GM19043 (cell line): ENCODE results near the gene C2orf42.
"Not testable (repeated sequence)": the region's sequence is repeated elsewhere in the genome, so short reads cannot be mapped to it uniquely, and the experiment has no call there.

Experiments used
- ATAC-seq: cut with Tn5 transposase; IDR thresholded peaks from one replicate; pipeline ENCODE4 v1.9.1; 2021; ENCODE audit warnings: low read depth; ENCODE audit not compliant: unreplicated experiment

The C2orf42 gene

DNA sequence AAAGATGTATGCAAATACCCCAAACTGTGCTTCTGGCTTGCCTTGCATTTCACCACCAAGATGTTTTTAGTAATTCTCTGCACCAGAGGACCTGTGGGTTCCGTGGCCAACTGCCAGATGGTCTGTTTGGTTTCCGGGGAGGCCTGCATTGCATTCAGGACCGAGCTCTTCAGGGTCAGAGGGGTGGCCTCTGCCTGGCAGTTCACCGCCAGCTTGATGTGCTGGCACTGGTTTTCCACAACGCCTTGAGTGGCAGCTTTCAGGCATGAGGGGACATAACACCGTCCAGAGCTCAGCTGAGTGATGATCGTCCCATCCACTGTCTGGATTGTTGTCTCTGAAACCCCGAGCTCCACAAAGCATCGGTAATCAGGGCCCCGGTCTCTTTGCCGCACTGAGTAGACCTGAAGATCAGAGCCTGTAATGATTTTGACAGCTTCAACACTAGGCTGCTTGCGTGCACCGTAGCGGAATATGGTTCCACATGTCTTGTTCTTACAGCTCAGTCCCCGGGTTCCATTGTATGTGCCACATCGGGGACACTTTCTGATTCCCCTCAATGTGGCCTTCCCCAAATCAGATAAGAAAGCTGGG lies 9.4 kb downstream of the C2orf42 start:
- ATAC-seq, result no peak

DNA sequence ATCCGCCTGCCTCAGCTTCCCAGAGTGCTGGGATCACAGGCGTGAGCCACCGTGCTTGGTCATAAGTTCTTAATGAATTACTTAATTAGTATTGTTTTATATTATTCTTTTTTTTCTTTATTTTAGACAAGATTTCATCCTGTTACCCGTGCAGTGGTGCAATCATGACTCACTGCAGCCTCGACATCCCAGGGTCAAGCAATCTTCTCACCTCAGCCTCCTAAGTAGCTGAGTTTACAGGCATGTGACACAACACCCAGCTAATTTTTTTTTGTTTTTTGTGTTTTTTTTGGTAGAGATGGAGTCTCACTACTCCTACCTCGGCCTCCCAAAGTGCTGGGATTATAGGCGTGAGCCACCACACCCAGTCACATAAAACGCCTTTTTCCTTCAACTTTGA lies 17.3 kb downstream of the C2orf42 start:
- ATAC-seq, result no peak

DNA sequence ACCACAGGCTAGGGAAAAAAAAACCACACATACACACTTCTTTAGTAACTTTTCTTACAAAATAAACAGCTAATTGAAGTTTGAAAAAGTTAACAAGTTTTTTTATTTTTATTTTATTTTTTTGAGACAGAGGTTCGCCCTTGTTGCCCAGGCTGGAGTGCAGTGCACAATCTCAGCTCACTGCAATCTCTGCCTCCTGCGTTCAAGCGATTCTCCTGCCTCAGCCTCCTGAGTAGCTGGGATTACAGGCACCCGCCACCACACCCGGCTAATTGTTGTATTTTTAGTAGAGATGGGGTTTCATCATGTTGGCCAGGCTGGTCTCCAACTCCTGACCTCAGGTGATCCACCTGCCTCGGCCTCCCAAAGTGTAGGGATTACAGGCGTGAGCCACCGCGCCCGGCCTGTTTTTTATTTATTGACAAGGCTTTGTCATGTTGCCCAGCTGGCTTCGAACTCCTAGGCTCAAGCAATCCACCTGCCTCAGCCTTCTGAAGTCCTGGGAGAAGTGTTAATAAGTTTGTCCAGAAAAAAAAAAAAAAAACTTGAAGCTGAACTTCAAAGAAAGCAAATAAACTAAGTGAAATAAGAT lies 21.1 kb downstream of the C2orf42 start:
- ATAC-seq, result not testable (repeated sequence)

DNA sequence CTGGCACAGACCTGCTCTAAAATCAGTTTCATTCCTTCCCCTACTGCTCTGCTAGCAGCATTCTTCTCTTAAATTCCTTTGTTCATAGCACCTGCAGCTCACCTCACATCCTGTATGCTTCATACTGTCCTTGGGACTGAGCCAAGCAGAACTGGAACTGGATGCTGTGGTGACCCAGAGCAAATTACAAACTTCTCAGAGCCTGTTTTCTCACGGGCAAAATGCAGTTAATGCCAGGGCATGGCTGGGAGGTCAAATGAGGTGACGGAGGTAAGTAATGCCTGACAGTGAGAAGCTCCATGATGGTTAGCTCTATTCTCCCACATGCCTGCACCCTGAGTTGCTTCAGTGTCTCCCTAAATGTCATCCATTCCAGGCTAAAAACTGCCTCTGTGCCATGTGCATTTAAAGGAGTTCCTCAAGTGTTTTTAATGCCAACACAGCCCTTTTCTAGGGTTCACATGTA lies 29.7 kb downstream of the C2orf42 start:
- peak; percentile 92 for ATAC-seq

DNA sequence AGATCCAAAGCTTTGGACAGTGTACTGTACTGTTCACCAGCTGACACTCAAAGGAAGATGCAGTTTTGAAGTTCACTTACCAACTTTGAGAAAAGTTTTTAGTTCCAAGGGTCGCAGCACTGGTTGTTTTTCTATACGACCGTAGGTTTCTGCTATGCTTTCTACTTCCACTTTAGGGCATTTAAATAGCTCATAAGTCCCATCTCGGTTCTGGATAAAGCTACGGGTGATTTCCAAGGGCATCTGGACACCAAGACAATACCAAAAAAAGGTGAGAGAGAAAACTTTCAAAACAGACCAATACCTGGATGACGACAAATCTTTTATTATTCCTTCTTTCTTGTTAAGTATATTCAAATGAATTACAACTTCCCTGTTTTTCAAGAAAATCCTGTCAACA lies 30.3 kb downstream of the C2orf42 start:
- no peak for ATAC-seq

DNA sequence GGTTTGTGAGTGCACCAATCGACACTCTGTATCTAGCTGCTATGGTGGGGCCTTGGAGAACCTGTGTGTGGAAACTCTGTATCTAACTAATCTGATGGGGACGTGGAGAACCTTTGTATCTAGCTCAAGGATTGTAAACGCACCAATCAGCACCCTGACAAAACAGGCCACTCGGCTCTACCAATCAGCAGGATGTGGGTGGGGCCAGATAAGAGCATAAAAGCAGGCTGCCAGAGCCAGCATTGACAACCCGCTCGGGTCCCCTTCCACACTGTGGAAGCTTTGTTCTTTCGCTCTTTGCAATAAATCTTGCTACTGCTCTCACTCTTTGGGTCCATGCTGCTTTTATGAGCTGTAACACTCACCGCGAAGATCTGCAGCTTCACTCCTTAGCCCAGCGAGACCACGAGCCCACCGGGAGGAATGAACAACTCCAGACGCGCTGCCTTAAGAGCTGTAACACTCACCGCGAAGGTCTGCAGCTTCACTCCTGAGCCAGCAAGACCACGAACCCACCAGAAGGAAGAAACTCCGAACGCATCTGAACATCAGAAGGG lies 41.6 kb downstream of the C2orf42 start:
- not testable (repeated sequence) for ATAC-seq

DNA sequence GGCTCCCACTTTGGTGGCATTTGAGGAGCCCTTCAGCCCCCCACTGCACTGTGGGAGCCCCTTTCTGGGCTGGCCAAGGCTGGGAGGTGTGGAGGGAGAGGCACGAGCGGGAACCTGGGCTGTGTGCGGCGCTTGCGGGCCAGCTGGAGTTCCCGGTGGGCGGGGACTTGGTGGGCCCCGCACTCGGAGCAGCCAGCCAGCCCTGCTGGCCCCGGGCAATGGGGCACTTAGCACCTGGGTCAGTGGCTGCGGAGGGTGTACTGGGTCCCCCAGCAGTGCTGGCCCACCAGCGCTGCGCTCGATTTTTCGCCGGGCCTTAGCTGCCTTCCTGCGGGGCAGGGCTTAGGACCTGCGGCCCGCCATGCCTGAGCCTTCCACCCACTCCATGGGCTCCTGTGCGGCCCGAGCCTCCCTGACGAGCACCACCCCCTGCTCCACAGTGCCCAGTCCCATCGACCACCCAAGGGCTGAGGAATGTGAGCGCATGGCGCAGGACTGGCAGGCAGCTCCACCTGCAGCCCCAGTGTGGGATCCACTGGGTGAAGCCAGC lies 42.5 kb downstream of the C2orf42 start:
- not testable (repeated sequence) for ATAC-seq

DNA sequence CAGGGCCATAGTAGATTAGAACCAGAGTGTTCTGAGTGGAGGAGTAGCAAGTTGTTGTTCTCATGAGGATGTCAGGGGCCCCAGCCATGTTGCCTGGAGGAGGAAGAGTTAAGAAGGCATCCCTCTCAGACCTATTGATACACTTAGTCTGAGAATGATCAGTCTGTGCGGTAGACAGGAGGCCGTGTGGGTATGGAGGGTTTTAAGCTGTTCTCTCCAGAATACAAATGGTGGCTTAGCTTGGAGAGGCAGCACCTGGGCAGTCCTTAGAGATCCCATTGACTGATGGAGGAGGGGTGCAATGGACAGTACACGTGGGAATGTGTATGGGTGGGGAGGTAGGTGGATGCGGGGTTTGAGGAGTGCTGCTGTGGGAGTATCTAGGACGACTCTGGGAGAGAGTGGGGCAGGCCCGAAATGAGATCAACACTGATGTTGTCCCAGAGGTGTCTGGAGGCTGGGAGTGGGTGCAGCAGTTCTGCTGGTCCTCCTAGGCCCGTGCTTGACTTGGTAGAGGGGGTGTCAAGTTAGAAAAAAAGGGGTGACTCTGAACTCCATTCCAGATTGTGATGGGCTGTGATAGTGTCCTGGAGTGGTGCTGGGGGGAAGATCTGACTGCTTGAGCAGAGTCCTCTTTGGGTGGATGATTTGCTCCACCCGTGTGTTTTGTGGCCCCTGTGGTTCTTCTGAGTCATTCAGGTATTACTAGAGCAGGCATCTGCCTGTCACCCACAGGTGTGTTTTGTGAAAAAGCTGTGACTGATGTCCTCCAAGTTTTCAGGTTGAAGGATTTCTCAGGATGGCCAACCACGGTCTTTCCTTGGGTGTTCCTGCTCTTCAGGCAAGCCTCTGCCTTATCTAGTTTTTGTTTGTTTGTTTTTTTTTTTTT lies 44.7 kb downstream of the C2orf42 start:
- ATAC-seq, result no peak

DNA sequence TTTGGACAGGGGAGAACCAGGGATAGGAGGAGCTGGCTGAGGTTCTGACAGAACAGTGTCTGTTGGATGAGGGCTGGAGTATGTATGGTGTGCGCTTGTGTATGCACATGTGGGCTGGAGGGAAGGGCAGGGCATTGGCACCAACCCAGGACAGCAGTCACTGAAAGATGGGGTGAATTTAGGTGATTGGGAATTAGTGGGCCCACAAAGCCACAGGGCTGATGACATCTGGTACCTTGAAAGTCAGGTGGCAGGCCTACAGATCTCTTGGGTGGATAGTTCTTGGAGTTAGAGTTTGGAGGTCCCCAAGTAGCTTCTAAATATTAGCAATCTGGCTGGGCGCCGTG lies 45.7 kb downstream of the C2orf42 start:
- ATAC-seq, result no peak

DNA sequence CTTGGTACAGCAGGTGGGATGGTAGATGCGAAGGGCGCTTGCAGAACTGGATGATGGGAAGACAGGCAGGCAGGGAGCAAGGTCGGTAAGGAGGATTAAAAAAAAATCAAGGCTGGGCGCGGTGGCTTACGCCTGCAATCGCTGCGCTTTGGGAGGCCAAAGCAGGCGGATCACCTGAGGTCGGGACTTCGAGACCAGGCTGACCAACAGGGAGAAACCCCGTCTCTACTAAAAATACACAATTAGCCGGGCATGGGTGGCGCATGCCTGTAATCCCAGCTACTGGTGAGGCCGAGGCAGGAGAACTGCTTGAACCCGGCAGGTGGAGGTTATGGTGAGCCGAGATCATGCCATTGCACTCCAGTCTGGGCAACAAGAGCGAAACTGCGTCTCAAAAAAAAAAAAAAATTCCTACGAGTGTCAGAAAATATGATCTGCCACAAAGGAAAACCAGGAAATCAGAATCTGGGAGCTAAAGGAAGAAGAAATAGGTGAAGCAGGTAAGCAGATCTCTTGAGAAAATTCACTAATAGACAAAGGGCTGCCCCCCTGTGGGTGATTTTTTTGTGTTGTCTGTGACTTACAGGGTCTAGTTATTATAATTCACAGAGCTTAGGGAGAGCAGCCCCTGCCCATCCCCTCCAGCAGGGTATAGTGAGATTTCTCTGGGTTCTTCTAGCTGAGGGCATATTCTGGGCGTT lies 46.2 kb downstream of the C2orf42 start:
- no peak for ATAC-seq

DNA sequence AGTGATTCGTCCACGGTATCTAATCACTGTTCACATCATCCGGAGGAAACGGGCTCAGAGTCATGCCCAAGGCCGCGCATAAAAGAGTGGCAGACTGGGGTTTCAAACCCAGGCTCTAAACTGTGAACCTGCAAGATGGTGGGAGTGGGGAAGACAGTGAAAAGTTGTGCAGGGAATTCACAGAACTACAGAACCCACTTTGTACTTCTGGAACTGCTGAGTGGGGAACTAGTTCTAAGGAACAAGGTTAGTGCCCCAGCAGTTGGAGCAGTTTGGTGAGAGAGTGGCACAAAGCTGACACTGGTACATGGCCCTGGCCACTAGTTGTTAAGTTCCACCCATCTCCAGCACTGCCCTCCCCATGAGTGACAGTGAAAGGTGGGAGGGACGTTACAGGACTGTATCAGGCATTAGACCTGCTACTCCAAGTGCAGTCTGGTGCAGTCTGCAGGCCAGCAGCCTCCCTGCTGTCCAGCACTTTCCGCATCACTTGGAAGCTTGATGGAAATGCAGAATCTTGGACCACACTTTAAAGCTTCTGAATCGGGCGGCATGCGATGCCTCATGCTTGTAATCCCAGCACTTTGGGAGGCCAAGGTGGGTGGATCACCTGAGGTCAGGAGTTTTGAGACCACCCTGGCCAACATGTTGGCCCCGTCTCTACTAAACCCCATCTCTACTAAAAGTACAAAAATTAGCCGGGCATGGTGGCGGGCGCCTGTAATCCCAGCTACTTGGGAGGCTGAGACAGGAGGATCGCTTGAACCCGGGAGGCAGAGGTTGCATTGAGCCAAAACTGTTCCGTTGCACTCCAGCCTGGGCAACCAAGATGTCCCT lies 47.3 kb downstream of the C2orf42 start:
- ATAC-seq, result no peak

DNA sequence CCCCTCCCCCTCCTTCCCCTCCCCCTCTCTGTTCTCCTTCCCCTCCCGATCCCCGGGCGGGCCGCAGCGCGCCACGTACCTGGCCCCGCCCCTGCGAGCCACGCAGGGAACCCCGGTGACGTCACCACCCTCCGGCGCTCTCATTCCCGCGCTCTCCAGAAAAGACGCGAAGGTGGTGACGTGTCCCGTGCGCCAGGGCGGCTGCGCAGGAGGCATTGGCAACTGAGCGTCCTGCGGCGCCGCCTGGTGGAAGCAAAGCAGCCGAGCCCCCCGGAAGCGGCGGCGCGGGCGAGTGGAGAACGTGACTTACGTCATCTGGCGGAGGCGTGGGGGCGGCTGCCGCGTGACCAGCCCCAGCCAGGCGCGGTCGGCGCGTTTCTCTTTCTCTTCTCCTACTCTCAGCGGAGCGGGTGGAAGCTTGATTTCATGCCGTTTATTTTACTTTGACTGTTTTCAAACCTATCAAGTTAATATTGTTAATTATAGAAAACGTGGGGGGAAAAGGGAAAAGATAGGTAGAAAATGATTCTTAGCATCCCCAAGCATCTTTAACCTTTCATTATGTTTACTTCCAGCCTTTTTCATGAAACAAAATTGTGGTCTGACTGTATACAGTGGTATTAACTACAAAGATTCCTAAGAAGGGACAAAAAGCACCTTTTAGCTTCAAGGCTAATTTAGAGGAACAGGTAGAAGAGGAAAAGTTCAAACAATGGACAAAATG lies 48.1 kb downstream of the C2orf42 start:
- peak; percentile 49 for ATAC-seq

DNA sequence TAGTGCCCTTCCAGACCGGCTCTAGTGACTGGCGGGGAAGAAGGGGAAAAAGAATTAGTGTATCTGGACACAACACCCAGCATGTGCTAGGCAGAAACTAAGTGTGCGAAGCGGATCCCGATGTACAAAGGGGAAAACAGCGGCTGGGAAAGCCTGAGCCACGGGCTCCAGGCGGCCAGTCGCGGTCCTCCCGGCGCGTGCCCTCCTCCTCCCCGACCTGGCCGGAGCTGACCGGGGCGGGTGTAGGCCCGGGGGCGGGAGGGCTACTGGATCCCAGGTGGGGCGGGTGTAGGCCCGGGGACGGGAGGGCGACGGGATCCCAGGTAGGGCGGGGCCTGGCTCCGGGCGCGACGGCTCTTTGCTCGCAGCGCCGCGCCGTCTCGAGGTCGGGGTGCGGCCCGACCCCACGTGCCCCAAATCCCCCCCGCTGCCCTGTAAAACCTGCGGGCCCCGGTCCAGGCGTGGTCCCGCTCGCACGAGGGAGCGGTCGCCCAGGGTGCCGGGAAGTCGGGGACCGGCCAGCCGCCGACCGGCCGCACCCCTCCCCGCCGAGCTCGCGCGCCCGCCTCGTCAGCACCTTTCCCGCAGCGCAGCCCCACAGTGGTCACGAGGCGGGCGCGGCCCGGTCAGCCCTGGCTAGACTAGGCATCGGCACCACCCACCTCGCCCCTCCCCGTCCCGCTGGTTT lies 48.8 kb downstream of the C2orf42 start:
- peak; percentile 19 for ATAC-seq

DNA sequence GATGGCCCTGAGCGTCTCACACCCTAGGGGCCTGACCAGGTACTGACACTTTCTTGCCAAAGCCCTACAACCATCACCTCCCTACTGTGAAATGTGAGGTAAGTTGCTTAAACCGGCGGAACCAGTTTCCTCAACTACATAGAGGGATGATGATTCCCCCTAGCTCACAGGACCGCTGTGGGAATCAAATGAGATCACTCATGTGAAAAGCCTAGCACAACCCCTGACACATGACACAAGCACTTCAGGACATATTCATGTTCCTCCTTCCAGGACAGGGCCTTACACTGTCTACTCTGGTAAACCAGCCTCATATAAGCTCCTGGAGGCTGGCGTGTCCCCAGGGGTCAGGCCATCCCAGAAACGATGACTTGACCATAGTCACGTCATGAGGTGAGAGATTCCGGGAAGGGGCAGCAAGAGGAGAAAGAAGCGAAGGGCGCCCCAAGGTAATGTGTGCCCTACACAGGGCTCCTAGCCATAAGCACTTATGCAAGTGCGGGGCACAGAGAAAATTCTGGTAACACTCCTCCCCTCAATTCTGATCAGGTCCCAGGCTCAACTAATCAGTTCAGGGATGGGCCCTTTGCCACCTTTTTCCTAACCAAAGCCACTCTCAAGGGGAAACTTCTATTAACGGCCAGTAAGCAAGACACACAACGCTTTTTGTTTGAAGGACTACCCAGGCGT lies 49.5 kb downstream of the C2orf42 start:
- peak; percentile 53 for ATAC-seq

DNA sequence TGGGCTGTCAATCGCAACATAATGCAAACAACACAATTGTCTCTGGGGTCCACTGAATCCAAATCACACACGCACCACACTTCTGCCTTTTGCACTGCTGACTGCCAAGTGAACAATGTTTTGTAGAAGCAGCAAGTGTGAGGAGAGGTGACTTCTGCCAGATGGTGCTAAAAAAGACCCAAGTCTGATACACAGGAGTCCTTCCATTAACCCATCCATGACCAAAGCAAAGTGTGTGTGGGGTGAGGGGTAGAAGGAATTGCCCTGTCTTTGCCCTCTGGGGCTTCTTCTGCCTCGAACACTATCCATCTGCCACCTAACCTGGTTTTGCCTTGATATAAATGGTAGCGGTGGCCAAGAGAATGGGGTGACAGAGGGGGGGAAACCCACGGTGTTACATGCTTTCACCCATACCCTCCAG lies 50.0 kb downstream of the C2orf42 start:
- ATAC-seq, result no peak

DNA sequence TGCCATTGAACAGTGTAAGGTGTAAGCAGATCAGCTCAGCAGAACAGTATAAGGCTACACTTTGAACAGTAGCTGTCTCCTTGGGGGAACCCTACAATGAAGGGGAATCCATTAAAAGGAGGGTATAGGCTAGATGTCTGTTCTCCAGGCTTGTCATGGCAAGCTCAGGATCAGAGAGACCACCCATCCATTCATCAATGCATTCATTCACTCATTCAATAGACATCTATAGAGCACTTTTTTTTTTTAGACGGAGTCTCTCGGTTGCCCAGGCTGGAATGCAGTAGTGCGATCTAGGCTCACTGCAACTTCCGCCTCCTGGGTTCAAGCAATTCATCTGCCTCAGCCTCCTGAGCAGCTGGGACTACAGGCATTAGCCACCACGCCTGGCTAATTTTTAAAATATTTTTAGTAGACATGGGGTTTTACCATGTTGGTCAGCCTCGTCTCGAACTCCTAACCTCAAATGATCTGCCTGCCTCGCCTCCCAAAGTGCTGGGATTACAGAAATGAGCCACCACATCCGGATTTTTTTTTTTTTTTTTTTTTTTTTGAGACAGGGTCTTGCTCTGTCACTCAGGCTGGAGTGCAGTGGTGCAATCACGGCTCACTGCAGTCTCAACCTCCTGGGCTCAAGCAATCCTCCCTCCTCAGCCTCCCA lies 56.4 kb downstream of the C2orf42 start:
- ATAC-seq, result not testable (repeated sequence)
